CD14-positive monocyte (primary cell): ENCODE results near the gene CALCA. TPM values are rescaled to one million over a fixed set of nuclear protein-coding genes. Genes with fewer than 3 reads are reported as not detected.

Experiments
- DNase-seq, 3 donors: peaks; one replicate each; pipeline ENCODE4 v3.0.0-alpha.2; 2011 to 2022
- H2AFZ ChIP-seq: 2 replicates; pipeline ENCODE4 v1.6.0; 2012; ENCODE audit warnings: mild to moderate bottlenecking, low read depth, low read length, inconsistent platforms; ENCODE audit not compliant: insufficient read depth, poor library complexity, severe bottlenecking
- H3K27ac ChIP-seq, 2 donors: 1 replicate in 1 of 2; 2 replicates in 1 of 2; pipeline ENCODE4 v1.5.1; 2012 to 2013; ENCODE audit warnings: low read length in 2 of 2, control low read depth in 1 of 2, inconsistent platforms in 1 of 2, low read depth in 1 of 2, mild to moderate bottlenecking in 1 of 2
- H3K27me3 ChIP-seq, 2 donors: one replicate each; pipeline versions ENCODE4 v1.6.0 to v1.6.1; 2011 to 2013; ENCODE audit warnings: low read length in 2 of 2; ENCODE audit not compliant: control insufficient read depth in 2 of 2, insufficient read depth in 2 of 2
- H3K36me3 ChIP-seq, 2 donors: replicated peaks in 1 of 2; 1 replicate in 1 of 2; 2 replicates in 1 of 2; pipeline versions ENCODE4 v1.5.1 to v1.6.1; 2012 to 2013; ENCODE audit warnings: low read length in 2 of 2, control low read depth in 1 of 2, inconsistent platforms in 1 of 2, mild to moderate bottlenecking in 1 of 2; ENCODE audit not compliant: insufficient read depth in 2 of 2, control insufficient read depth in 1 of 2
- H3K4me1 ChIP-seq, 2 donors: 1 replicate in 1 of 2; 2 replicates in 1 of 2; pipeline versions ENCODE4 v1.5.1 to v1.6.1; 2012 to 2013; ENCODE audit warnings: low read length in 2 of 2, control low read depth in 1 of 2, inconsistent platforms in 1 of 2, mild to moderate bottlenecking in 1 of 2, moderate library complexity in 1 of 2; ENCODE audit not compliant: insufficient read depth in 2 of 2, control insufficient read depth in 1 of 2
- H3K4me2 ChIP-seq: replicated peaks from 2 replicates; pipeline ENCODE3; 2012; ENCODE audit warnings: low read length, moderate library complexity, mild to moderate bottlenecking; ENCODE audit not compliant: poor library complexity, severe bottlenecking; ENCODE audit errors: extremely low read depth
- H3K4me3 ChIP-seq, 3 experiments: fragments of 200-600 bp in 1 of 3; sonication (generic) in 1 of 3; replicated peaks in 1 of 3; 1 replicate in 2 of 3; 2 replicates in 1 of 3; pipeline ENCODE4 v1.5.1; 2011 to 2013; ENCODE audit warnings: low read length in 3 of 3, mild to moderate bottlenecking in 3 of 3, control low read depth in 2 of 3, low read depth in 2 of 3, inconsistent platforms in 1 of 3, moderate library complexity in 1 of 3
- H3K79me2 ChIP-seq: 2 replicates; pipeline ENCODE4 v1.6.0; 2012; ENCODE audit warnings: mild to moderate bottlenecking, control low read depth, inconsistent platforms, low read length, moderate library complexity; ENCODE audit not compliant: insufficient read depth
- H3K9ac ChIP-seq: 2 replicates; pipeline ENCODE4 v1.6.0; 2017; ENCODE audit warnings: low read length, mild to moderate bottlenecking; ENCODE audit not compliant: insufficient read depth, poor library complexity, severe bottlenecking
- H3K9me3 ChIP-seq, 2 donors: replicated peaks in 1 of 2; 1 replicate in 1 of 2; 2 replicates in 1 of 2; pipeline versions ENCODE4 v1.5.1 to v1.6.1; 2012 to 2013; ENCODE audit warnings: low read length in 2 of 2, control low read depth in 1 of 2; ENCODE audit not compliant: control insufficient read depth in 1 of 2, insufficient read depth in 1 of 2
- H4K20me1 ChIP-seq: 2 replicates; pipeline ENCODE4 v1.6.0; 2012; ENCODE audit warnings: mild to moderate bottlenecking, low read length, control low read depth, moderate library complexity; ENCODE audit not compliant: insufficient read depth
- H3K27ac Mint-ChIP-seq, 7 donors: one replicate each; pipeline ENCODE4 v1.8.0; 2020; ENCODE audit warnings: mild to moderate bottlenecking in 7 of 7, mixed read lengths in 7 of 7, moderate library complexity in 6 of 7, inconsistent platforms in 2 of 7
- H3K27me3 Mint-ChIP-seq, 3 donors: one replicate each; pipeline ENCODE4 v1.8.0; 2021 to 2022; ENCODE audit warnings: low read depth in 3 of 3, mild to moderate bottlenecking in 3 of 3, mixed read lengths in 3 of 3, moderate library complexity in 3 of 3, inconsistent platforms in 1 of 3
- H3K36me3 Mint-ChIP-seq, 2 donors: one replicate each; pipeline ENCODE4 v1.8.0; 2020; ENCODE audit warnings: mixed read lengths in 2 of 2, inconsistent platforms in 1 of 2, mild to moderate bottlenecking in 1 of 2
- H3K4me1 Mint-ChIP-seq: one replicate; pipeline ENCODE4 v1.8.0; 2020; ENCODE audit warnings: mild to moderate bottlenecking, mixed read lengths
- H3K4me3 Mint-ChIP-seq, 2 donors: one replicate each; pipeline ENCODE4 v1.8.0; 2020; ENCODE audit warnings: mild to moderate bottlenecking in 2 of 2, mixed read lengths in 2 of 2, moderate library complexity in 1 of 2
- H3K9me3 Mint-ChIP-seq, 7 donors: one replicate each; pipeline ENCODE4 v1.8.0; 2020 to 2022; ENCODE audit warnings: mixed read lengths in 7 of 7, mild to moderate bottlenecking in 6 of 7, moderate library complexity in 6 of 7, inconsistent platforms in 2 of 7
- WGBS: methylation state at CpG from one replicate; pipeline ENCODE4 v1.1.5; 2013; ENCODE audit warnings: missing lambda C conversion rate; ENCODE audit not compliant: insufficient coverage; 5-methylcytosine and 5-hydroxymethylcytosine counted together
- intact Hi-C, 2 donors: fragments of 100-400 bp; cut with micrococcal nuclease; formaldehyde crosslinking; loops; one replicate each; pipeline versions ENCODE4 v1.15.0 to v1.15.1; 2023
- polyA plus RNA-seq, 3 donors: library from polyadenylated mRNA; depleted of rRNA in 1 of 3; unstranded in 2 of 3; stranded (reverse) in 1 of 3; fragments of 300-500 nt in 2 of 3; fragments of >200 nt in 1 of 3; fragmentation: Illumina TruSeq in 2 of 3; gene quantifications; 1 replicate in 2 of 3; 2 replicates in 1 of 3; pipeline ENCODE4 v1.2.3, GENCODE V29; 2012 to 2021
- TF ChIP-seq, protein P1 (sequence below): fragments of 200-600 bp; IDR thresholded peaks from one replicate; pipeline ENCODE4 v1.8.0; 2022; ENCODE audit warnings: antibody characterized with exemption, mild to moderate bottlenecking

Gene CALCA
- polyA plus RNA-seq, 3 donors = not detected

DNA sequence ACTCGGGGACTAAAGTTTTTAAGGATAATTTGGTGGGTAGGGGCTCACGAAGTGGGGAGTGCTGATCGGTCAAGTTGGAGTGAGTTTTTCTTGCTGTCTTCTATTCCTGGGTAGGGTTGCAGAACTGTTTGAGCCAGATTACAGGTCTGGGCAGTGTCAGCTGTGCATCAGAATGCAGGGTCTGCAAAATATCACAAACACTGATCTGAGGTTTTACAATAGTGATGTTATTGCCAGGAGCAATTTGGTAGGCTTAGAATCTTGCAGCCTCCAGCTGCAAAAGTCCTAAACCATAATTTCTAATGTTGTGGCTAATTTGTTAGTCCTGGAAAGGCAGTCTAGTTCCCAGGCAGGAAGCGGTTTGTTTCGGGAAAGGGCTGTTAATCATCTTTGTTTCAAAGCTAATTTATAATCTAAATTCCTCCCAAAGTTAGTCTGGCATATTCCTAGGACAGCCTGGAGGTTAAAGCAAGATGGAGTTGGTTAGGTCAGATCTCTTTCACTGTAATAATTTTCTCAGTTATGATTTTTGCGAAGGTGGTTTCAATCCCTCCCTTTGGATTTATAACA lies 39.7 kb upstream of the CALCA start:
- TF ChIP-seq, protein P1, sequence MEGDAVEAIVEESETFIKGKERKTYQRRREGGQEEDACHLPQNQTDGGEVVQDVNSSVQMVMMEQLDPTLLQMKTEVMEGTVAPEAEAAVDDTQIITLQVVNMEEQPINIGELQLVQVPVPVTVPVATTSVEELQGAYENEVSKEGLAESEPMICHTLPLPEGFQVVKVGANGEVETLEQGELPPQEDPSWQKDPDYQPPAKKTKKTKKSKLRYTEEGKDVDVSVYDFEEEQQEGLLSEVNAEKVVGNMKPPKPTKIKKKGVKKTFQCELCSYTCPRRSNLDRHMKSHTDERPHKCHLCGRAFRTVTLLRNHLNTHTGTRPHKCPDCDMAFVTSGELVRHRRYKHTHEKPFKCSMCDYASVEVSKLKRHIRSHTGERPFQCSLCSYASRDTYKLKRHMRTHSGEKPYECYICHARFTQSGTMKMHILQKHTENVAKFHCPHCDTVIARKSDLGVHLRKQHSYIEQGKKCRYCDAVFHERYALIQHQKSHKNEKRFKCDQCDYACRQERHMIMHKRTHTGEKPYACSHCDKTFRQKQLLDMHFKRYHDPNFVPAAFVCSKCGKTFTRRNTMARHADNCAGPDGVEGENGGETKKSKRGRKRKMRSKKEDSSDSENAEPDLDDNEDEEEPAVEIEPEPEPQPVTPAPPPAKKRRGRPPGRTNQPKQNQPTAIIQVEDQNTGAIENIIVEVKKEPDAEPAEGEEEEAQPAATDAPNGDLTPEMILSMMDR = no peak
- no peaks in the 10 kb centered on the region for H3K9me3 ChIP-seq

DNA sequence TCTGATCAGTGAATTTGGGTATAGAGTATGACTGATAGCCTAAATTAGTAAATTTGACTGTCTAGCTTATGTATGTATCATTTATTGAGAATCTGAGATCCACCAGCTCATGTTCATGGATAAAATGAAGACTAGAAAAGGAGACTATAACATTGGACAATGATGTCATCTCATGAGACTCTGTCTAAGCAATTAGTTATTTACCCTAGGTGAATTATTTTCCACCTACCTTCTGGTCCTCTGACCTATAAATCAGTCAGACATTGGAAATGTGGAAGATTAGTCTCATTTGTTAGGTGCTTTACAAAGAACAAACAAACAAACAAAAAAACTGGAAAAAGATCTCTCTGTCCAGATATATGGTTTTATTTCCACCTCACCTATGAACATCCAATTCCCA lies 38.7 kb upstream of the CALCA start:
- no peak for DNase-seq
- no peaks in the 10 kb centered on the region for H3K4me1 ChIP-seq
- H4K20me1 ChIP-seq = no peaks in the 10 kb centered on the region
- H3K4me1 Mint-ChIP-seq = no peaks in the 10 kb centered on the region
- H2AFZ ChIP-seq = no peak overlapping the region
- TF ChIP-seq, protein P1 = no peak
- intact Hi-C loops = no loop called here
- no peaks in the 10 kb centered on the region for H3K9me3 ChIP-seq
- H3K4me3 ChIP-seq = no peak overlapping the region
- no peak overlapping the region for H3K27ac ChIP-seq
- no peak overlapping the region for H3K4me3 Mint-ChIP-seq
- peaks cover 3 to 18% (median 6%) of the 10 kb centered on the region in 3 donors for H3K27me3 Mint-ChIP-seq
- no peak overlapping the region for H3K4me2 ChIP-seq
- no peaks in the 10 kb centered on the region for H3K36me3 ChIP-seq
- H3K27me3 ChIP-seq = peaks cover 5 to 13% of the 10 kb centered on the region in 2 donors
- no peak overlapping the region for H3K9ac ChIP-seq
- no peak overlapping the region for H3K27ac Mint-ChIP-seq
- no peaks in the 10 kb centered on the region for H3K36me3 Mint-ChIP-seq
- H3K79me2 ChIP-seq = no peaks in the 10 kb centered on the region
- H3K9me3 Mint-ChIP-seq = peaks cover 0 to 6% (median 3%) of the 10 kb centered on the region in 7 donors

More for the DNA sequence above, 39.7 kb upstream of the CALCA start:
- no peak overlapping the region for H3K27ac Mint-ChIP-seq
- WGBS = 75% methylated on average over 3 of the region's 6 CpGs
- H3K9me3 Mint-ChIP-seq = peaks cover 3 to 13% (median 6%) of the 10 kb centered on the region in 7 donors
- no peak for DNase-seq
- Histone ChIP-seq H3K79me2 (no peaks in the 10 kb centered on the region), H3K9ac (no peak overlapping the region), H3K4me2 (no peak overlapping the region), H3K36me3 (no peaks in the 10 kb centered on the region), H3K27me3 (peaks cover 5 to 13% of the 10 kb centered on the region in 2 donors), H3K27ac (no peak overlapping the region), H2AFZ (no peak overlapping the region), H4K20me1 (no peaks in the 10 kb centered on the region), H3K4me3 (no peak overlapping the region), H3K4me1 (no peaks in the 10 kb centered on the region)
- no peaks in the 10 kb centered on the region for H3K4me1 Mint-ChIP-seq
- H3K27me3 Mint-ChIP-seq = peaks cover 3 to 18% (median 6%) of the 10 kb centered on the region in 3 donors
- peak overlapping the region in 1 of 2 donors; percentile 40 for H3K4me3 Mint-ChIP-seq
- no peaks in the 10 kb centered on the region for H3K36me3 Mint-ChIP-seq
- intact Hi-C loops = no loop called here
